ENCODE measurements around the gene MPRIP.
A peak's percentile ranks its signal among the peaks of the same experiment; 100 is the strongest.

The MPRIP gene

DNA sequence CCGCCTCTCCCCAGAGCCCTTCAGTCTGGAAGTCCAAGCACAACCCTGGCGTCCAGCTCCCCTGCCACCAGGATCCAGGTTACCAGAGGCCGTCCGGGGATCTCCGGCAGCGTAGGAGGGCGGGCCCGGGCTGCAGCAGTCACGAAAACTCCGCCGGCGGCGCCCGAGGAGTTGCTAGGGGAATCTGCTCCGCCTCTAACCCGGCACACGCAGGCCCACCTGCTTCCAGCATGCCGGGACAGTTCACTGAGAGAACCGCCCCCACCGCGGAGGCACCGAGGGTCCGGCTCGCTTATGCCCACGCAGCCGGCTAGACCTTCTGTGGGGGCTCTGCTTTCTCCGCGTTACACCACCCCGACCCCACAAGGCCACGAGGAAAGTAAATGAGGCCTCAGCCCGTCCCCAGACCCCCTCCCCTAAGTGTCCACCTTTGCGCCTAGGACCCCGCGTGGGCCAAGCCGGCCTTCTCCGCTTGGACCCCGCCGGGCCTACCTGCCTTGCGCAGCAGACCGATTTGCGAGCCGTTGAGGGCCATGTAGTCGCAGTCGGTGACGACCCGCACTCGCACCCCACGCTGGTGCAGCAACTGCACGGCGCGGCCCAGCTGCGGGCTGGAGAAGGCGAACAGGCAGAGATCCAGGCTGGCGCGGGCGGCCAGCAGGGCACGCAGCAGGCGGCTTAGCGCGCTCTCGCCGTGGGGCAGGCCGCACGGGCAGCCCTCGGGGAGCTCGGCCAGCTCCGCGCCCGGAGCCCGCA lies 163.3 kb downstream of the MPRIP start:
- TF ChIP-seq SIN3A (IDR thresholded peaks at IDR 0.05; ENCODE audit: borderline replicate concordance, insufficient read depth, low read length) (no peak), FOXP2 (optimal IDR thresholded peaks at IDR 0.05; ENCODE audit: borderline replicate concordance, extremely low read depth, extremely low read length, insufficient read depth) (no peak), TAF1 (IDR thresholded peaks at IDR 0.05; ENCODE audit: borderline replicate concordance, insufficient read depth, low read length) (no peak), POLR2AphosphoS5 (IDR thresholded peaks at IDR 0.05; ENCODE audit: low read depth, low read length) (no peak)
- TF ChIP-seq, protein P1, sequence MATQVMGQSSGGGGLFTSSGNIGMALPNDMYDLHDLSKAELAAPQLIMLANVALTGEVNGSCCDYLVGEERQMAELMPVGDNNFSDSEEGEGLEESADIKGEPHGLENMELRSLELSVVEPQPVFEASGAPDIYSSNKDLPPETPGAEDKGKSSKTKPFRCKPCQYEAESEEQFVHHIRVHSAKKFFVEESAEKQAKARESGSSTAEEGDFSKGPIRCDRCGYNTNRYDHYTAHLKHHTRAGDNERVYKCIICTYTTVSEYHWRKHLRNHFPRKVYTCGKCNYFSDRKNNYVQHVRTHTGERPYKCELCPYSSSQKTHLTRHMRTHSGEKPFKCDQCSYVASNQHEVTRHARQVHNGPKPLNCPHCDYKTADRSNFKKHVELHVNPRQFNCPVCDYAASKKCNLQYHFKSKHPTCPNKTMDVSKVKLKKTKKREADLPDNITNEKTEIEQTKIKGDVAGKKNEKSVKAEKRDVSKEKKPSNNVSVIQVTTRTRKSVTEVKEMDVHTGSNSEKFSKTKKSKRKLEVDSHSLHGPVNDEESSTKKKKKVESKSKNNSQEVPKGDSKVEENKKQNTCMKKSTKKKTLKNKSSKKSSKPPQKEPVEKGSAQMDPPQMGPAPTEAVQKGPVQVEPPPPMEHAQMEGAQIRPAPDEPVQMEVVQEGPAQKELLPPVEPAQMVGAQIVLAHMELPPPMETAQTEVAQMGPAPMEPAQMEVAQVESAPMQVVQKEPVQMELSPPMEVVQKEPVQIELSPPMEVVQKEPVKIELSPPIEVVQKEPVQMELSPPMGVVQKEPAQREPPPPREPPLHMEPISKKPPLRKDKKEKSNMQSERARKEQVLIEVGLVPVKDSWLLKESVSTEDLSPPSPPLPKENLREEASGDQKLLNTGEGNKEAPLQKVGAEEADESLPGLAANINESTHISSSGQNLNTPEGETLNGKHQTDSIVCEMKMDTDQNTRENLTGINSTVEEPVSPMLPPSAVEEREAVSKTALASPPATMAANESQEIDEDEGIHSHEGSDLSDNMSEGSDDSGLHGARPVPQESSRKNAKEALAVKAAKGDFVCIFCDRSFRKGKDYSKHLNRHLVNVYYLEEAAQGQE (IDR thresholded peaks at IDR 0.05; ENCODE audit: insufficient read depth in 1 of 2, low read depth in 2 of 2, low read length in 2 of 2), result no peak

DNA sequence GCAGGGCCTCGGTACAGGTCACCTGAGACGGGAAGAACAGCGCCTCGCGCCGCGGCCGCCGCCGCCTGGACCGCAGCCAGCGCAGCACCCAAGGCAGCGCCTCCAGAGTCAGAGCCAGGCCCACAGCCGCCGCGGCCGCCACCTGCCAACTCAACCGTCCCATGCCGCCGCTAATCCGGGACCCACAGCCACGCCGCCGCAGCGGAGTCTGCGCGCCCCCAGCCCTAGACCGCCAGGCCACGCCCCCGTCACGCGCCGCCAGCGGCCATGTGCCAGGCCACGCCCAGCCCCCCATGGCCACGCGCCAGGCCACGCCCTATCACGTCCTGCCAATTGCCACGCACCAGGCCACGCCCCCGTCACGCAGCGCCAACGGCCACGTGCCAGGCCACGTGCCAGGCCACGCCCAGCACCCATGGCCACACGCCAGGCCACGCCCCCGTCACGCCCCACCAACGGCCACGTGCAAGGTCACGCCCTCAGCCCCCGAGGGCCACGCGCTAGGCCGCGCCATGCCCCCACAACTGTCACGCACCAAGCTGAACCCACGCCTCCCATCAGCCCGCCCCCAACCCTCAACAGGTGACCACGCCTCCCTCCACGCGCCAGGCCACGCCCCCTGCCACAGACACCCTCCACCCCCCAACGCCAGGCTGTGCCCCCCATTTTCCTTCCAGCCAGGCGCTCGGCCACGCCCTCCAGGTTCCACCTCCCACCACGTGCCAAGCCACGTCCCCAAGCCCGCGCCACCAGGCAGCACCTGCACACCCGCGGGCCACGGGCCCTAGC lies 164.1 kb downstream of the MPRIP start, which contains the start of gene PLD6:
Gene PLD6 (minus strand): TSS at position 210 of the 789 bp plus-strand sequence. CDS start 47 bp downstream, at position 163.
- peak; percentile 70 for TF ChIP-seq POLR2AphosphoS5 (IDR thresholded peaks at IDR 0.05; ENCODE audit: low read depth, low read length)
- TF ChIP-seq FOXP2 (optimal IDR thresholded peaks at IDR 0.05; ENCODE audit: borderline replicate concordance, extremely low read depth, extremely low read length, insufficient read depth), result peak; percentile 100
- peak; percentile 97; the same call in 1 of the 2 replicates for TF ChIP-seq SIN3A (IDR thresholded peaks at IDR 0.05; ENCODE audit: borderline replicate concordance, insufficient read depth, low read length)
- TF ChIP-seq TAF1 (IDR thresholded peaks at IDR 0.05; ENCODE audit: borderline replicate concordance, insufficient read depth, low read length), result peak; percentile 77; the same call in 1 of the 2 replicates
- TF ChIP-seq, protein P1 (IDR thresholded peaks at IDR 0.05; ENCODE audit: insufficient read depth in 1 of 2, low read depth in 2 of 2, low read length in 2 of 2), result peak in 1 of 2 experiments; percentile 6; a peak in 1 of 4 replicates

DNA sequence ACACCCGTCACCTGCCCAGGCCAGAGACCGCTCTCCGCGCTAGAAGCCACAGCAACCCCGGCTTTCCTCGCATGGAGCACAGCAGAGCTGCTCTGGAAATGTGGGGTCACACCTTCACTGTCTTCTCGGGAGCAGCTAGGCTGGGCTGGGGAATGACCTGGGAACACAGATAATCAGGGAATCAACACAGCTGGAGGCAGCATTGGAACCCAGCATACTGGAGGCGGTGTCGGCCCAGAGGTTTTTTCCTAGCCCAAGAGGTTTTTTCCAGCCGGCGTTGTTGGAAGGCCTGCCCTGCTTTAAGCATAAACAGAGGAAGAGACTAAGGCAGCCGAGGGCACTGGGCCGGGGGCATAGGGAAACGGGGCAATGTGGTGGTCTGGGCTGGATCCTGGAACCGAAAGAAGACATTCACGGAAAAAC lies 164.7 kb downstream of the MPRIP start:
- TF ChIP-seq POLR2AphosphoS5 (IDR thresholded peaks at IDR 0.05; ENCODE audit: low read depth, low read length), result no peak
- TF ChIP-seq FOXP2 (optimal IDR thresholded peaks at IDR 0.05; ENCODE audit: borderline replicate concordance, extremely low read depth, extremely low read length, insufficient read depth), result no peak
- no peak for TF ChIP-seq SIN3A (IDR thresholded peaks at IDR 0.05; ENCODE audit: borderline replicate concordance, insufficient read depth, low read length)
- TF ChIP-seq, protein P1 (IDR thresholded peaks at IDR 0.05; ENCODE audit: insufficient read depth in 1 of 2, low read depth in 2 of 2, low read length in 2 of 2), result no peak
- no peak for TF ChIP-seq TAF1 (IDR thresholded peaks at IDR 0.05; ENCODE audit: borderline replicate concordance, insufficient read depth, low read length)

DNA sequence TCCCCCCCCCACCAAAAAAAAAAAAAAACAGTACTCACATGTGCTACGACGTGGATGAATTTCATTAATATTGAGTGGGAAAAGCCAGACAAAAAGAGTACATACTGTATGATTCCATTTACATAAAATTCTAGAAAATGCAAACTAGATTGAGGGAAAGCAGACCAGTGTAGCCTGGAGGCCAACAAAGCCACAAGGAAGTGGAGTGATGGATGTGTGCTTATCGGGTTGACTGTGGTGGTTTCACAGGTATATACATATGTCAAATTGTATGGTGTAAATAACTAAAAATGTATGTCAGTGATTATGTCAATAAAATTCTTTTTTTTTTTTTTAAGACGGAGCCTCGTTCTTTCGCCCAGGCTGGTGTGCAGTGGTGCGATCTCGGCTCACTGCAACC lies 165.7 kb downstream of the MPRIP start:
- TF ChIP-seq FOXP2 (optimal IDR thresholded peaks at IDR 0.05; ENCODE audit: borderline replicate concordance, extremely low read depth, extremely low read length, insufficient read depth), result no peak
- no peak for TF ChIP-seq POLR2AphosphoS5 (IDR thresholded peaks at IDR 0.05; ENCODE audit: low read depth, low read length)
- TF ChIP-seq SIN3A (IDR thresholded peaks at IDR 0.05; ENCODE audit: borderline replicate concordance, insufficient read depth, low read length), result no peak
- TF ChIP-seq, protein P1 (IDR thresholded peaks at IDR 0.05; ENCODE audit: insufficient read depth in 1 of 2, low read depth in 2 of 2, low read length in 2 of 2), result no peak
- no peak for TF ChIP-seq TAF1 (IDR thresholded peaks at IDR 0.05; ENCODE audit: borderline replicate concordance, insufficient read depth, low read length)
